GM18511 (cell line): Measurements from ENCODE around the gene MSH3.
A peak's percentile ranks its signal among the peaks of the same experiment; 100 is the strongest.
"Not testable (repeated sequence)": the region's sequence is repeated elsewhere in the genome, so short reads cannot be mapped to it uniquely, and the experiment has no call there.

Experiments
- ATAC-seq: cut with Tn5 transposase; IDR thresholded peaks from one replicate; pipeline ENCODE4 v1.9.1; 2021; ENCODE audit warnings: mild to moderate bottlenecking, moderate library complexity; ENCODE audit not compliant: unreplicated experiment

Gene MSH3

DNA sequence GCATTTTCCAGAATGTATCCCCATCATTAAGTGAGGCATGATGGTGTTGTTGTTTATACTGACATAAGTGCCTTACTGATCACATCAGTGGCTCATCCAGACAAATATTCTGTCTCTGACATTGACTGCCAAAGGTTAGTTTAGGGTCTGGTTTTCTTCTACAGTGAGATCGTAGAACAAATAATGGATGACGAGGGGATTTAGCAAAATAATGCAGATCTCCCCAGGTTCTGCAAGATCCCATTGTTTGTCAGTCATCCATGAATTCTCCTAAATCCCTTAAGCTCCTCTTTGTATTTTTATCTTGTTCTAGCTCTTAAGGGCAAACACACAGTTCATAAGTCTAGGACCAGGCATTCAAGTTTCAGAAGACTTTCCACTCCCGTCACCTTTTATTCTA lies 93.5 kb downstream of the MSH3 start:
- no peak for ATAC-seq

DNA sequence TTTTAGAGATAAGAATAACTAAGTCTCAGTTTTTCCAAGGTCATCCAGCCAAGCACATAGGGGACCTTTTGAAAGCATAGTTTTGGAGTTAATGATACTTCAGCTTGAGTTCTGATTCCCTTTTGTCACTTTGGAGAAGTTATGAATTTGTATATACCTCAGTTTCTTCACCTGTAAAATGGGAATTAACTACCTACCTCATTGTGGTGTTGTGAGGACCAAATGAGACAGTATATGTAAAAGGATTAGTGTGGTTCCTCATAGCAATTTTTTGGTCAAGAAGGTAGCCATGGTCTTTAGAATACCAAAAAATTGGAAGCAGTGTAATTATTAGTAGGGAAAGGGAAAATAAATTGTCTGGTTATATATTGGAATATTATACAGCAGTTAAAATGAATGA lies 98.0 kb downstream of the MSH3 start:
- ATAC-seq: no peak

DNA sequence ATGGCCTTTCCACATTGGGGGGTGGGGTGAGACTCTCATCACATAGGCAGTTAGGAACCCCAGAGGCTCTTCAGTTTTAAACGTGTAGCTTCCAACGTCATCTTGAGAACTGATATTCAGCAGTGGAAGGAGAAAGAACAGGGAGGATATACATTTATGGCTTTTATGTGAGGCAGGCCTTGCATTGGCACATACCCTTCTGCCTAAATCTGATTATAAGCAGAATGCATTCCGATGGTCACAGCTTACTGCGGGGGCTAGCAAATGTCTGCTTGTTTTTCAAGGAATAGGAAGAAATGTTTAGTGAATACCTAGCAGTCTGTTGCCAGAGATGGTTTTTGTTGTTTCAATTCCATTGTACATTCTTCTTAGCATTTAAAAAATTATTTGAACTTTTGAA lies 99.3 kb downstream of the MSH3 start:
- ATAC-seq: no peak

DNA sequence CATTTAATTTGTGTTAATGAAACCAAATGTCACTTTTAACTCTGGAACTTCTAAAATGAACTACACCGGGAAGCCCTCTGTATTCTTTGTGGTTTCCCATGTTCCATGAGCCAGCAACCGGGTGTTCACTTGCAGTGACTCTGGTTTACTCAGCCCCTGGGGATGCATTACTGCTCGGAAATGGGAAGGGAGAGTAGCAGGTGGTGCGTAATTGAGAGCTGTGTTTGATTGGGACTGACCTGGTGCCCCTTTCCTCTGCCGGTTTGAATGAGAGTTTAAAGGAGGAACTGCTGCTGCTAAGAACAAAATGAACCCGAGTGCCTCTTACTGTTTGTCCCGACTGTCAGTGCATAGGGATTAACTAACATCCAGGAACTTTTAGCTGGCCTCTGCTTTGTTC lies 100.4 kb downstream of the MSH3 start:
- peak; percentile 39 for ATAC-seq

DNA sequence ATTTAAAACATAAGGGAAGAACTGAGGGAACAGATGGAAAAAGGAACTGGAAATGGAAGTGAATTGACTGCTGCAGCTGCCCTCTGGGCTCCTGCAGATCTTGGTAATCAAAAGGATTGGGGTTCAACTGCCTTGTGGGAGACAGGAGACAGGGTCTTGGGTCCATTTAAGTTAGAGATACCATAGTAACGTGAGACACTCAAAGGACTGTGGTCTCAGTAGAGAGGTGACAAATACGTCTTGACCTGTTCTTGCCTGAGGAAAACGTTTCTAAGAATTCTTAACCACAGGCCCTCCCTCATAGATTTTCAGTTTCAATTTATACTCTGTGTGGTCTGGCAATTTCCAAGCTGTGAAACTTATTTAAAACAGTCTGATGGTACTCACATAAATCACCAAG lies 101.2 kb downstream of the MSH3 start:
- peak; percentile 99 for ATAC-seq

DNA sequence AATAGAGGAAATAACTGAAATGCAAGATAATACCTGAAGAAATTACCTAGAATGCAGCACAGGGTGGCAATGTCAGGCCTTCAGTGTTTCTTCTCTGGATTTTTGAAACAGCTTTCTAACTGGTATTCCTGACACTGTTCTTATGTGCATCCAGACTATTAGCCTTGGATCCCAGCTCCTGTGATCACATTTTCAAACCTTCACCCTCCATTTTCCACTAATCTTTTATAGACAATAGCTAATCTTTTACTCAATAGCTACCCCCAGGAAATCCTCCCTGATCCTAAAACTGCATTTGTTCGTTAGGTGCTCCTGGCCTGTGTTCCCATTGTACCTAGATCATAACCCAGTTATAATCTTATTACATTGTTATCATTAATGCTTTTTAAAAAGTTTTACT lies 101.8 kb downstream of the MSH3 start:
- ATAC-seq: no peak

DNA sequence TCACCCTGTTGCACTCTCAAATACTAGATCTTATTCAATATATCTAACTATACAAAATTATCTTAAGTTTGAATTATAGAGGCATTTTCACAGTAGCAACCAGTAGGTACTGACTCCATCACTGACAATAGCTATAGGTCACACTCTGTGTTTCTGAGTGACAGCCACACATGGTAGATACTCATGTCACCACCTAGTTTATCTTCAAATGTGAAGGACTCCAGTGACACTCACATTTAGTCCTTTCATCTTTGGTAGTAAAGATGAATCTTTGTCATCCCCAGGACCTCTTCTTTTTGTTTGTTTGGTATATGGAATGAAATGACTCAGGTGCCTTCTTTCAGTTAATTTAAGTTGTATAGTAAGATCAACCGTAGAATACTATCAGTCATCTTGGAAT lies 102.8 kb downstream of the MSH3 start:
- ATAC-seq: no peak

DNA sequence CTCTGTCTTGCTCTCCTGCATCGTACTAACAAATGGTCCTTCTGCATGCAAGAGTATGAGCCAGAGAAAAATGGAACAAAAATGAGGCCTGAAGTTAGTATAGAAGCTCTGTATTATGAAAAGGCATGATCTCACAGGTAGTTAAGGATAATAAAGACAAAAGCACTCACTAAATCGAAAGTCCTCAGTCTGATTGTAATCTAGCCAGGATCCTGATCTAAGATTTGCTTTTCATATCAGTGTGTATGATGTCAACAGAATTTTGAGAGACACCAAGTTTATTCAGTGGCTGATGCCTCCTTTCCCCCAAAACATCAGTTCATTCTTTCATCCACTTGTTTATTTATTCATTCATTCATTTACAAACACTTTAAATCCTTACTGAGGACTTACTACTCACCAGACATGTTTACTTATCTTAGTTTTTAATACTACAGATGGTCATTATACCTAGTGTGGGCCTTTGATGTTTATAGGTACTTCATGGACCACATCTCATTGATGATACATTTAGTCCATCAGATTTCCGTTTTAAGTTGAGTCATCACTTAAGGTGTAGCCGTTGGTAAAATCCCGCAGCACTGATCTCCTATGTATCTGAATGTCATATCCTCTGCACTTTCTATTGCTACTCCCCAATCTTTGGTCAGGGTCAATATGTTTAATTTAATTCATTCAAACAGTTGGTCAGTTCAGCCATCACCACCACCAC lies 105.6 kb downstream of the MSH3 start:
- ATAC-seq: no peak

DNA sequence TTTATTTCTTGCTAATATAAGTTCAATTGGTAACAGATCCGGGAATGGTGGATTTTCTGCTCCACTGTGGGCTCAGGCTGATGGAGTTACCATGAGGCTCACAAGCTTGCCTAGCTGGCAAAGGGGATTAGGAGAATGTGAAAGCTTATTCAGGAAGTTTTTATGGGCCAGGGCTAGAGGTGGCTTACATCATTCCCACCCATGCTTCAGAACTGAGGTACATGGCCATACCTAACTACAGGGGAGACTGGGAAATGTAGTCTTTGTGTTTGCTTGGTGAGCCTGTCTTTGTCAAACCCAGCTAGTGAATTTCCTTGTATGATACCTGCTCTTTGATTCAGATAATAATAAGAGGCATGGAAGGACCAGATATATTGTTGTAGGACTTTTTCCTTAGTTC lies 106.2 kb downstream of the MSH3 start:
- ATAC-seq: no peak

DNA sequence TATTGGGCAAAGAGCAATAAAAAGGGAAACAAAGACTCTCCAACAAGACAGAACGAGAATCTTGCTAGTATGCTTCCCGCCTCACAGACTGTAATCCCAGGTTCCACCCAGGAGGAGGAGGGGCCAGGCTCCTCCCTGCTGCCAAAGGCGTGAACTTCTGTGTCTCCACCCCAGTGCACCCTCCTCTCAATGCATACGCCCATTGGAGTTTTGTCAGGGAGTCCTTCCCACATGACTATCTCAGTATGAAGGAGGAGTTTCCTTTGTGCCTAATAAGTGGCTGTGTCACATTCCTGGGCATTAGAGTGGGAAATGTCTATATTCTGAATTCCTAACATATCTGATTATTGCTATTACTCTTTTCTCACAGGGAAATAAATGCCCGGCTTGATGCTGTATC lies 106.7 kb downstream of the MSH3 start:
- no peak for ATAC-seq

DNA sequence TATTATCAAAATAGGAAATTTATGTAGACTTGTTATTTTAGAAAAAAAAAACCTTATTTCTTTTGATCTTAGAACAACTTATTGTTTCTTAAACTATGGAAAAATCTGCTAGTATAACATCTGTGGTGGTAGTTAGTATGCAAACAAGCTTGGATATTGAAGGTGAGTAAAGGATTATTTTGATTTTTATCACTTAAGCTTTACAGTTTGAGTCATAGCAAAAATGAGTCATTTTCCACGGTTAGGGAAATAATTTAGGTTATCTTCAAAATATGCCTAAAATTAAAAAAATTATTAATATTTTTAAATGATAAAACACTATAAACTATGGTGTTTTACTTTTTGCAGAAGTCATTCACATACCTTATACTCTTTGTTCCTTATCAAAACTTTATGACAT lies 107.5 kb downstream of the MSH3 start:
- no peak for ATAC-seq

DNA sequence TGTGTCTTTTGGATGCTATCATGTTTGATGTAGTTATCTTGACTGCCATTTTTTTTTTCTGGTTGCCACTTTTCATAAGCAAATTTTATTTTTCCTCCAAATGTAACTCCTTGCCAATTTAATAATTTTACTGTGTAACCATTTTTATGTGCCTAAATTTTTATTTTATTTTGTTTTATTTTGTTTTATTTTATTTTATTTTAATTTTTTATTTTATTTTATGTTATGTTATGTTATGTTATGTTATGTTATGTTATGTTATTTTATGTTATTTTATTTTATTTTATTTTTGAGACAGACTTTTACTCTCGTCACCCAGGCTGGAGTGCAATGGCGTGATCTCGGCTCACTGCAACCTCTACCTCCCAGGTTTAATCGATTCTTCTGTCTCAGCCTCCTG lies 108.1 kb downstream of the MSH3 start:
- ATAC-seq: no peak

DNA sequence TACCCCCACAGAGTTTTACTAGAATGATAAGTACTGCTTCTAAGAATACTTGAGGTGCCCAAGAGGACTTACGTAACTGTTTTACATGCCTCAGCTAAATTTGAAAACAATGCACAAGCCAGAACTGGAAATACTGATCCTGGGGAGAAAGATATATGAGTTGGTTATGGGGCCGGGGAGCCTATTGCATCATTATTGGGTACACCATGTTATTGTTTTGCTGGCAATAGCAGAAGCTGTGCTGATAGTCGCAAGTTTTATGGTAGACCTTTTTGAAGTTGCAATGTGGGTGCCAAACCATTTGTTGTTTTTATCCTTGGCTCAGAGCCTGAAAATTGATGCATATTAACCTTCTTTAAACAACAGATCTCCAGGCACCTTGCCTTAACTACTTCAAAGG lies 108.8 kb downstream of the MSH3 start:
- ATAC-seq: no peak

DNA sequence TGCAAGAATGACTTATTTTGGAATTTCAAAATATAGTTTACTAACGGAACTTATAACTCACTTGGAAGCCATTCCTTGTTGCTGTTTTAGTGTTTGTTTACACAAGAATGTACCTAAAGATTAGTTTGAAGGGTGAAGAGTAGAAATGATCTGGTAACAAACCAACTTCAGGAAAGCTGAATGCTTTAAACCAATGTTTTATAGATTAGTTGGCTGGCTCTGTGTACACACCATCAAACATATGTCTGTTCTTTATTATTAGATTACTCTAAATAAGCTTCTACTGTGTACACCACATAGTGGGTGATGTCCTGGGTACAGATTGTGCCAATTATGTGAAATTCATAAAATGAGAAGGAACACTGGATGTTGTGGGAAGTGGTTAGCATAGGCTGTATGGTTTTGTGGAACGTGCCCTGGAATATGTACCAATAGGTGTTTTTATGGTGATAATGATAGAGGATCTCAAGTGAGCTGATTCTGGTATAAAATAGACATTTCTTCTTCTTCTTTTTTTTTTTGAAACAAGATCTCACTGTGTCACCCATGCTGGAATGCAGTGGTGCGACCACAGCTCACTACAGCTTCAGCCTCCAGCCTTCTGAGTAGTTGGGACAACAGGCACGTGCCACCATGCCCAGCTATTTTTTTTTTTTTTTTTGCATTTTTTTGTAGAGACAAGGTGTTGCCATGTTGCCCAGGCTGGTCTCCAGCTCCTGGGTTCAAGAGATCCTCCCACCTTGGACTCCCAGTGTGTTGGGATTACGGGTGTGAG lies 109.6 kb downstream of the MSH3 start:
- no peak for ATAC-seq

DNA sequence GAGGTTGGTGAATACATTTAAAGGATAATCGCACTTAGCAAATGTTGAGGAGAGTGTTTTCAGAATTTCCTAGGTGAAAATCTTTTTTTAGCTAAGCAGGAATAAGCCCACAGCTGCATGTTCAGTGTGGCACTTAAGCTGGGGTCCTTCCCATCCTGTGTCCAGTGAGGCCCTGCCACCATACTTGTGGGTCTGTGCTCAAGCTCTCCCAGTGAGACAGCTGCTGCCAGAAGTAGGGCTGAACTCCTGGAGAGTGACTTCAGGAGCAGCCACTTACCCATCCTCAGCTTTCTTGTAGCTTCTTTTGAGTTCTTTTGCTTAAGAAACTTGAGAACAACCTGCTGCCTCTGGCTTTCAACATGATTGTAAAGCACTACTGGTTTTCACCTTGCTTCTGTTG lies 110.3 kb downstream of the MSH3 start:
- ATAC-seq: no peak

DNA sequence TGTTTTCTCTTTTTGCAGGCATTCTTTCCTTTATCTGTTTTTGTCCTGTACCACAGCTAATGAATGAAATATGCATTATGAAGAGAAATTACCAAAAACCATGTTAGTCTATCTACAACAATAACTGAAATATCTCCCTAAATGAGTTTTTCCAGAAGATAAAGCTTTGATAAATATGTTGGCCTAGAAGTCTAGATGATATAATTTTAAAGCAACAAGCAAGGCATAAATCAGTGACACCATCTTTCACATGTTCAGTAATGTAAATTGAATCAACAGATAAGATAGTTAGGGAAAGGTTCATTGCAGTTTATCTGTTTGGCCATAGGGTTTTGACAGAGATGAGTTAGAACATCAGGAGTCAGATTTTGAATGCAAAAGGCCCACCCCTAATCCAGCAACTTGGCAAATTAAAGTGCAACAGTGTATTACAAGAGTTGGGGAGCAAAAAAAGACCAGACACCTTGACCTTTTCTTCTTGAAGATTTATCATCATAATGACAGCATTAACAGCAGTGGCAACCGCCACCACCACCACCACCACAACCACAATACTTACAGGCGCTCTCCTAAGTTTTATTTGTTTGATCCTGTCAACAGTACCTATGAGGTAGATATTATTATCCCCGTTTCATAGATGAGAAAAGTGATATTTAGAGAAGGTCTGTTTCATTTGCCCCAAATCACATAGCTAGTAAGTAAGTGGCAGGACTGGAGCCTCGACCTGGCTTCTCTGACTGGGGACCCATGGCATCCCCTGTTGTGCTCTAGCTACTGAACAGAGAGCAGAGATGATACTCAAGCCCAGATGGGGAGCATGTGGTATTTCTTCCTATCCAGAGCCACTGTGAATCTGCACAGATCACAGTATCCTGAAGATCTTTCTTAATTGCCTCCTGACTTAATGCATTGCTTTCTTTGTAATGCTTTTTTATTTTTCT lies 123.2 kb downstream of the MSH3 start:
- no peak for ATAC-seq

DNA sequence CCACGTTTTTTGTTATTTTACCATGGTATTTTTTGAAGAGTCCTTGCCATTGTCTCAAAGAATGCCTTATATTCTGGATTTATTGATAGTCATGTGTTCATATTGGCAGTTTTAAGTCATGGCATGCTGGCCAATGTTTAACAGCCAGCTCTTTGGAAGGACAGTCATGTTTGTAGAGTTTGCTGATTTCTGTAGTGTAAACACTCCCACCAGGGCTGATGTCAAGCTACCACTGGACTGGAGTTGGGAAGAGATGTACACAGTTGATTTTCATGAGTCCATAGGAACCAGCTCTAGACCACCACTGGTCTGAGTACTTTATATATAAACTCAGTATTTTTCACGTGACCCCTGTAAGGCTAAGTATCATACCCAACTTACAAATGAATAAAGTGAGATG lies 125.6 kb downstream of the MSH3 start:
- ATAC-seq: no peak

DNA sequence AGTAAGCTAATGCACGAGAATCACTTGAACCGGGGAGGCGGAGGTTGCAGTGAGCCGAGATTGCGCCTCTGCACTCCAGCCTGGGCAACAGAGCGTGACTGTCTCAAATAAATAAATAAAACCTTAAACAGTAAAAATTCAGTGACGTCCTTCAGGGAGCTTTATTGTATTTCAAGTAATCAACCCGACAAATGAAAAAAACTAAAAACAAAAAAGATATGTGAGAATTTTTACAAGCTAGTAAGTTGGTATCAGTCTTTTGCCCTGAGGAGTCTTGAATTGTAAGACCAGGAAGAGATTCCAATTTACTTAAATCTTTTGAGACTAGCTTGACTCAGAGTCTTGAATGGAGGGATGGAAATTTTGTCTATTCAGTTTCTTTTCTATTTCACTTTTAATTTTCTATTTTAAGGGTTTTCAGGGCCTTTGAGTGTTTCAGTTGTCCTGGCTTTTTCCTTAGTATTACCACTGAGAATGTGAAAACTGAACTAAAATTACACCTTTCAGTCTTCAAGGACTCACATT lies 126.4 kb downstream of the MSH3 start:
- no peak for ATAC-seq

DNA sequence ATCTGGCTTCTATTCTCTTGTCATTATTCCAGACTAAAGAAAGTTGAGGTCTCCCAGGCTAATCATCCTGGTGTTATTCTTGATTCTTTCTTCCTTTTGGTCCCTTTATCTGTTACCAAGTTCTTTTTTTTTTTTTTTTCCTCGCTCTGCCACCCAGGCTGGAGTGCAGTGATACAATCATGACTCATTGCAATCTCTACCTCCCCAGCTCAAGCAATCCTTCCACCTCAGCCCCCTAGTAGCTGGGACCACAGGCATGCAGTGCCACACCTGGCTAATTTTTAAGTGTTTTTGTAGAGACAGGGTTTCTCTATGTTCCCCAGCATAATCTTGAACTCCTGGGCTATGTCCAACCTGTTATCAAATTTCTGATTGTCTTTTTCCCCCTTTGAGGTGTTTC lies 126.9 kb downstream of the MSH3 start:
- ATAC-seq: no peak

DNA sequence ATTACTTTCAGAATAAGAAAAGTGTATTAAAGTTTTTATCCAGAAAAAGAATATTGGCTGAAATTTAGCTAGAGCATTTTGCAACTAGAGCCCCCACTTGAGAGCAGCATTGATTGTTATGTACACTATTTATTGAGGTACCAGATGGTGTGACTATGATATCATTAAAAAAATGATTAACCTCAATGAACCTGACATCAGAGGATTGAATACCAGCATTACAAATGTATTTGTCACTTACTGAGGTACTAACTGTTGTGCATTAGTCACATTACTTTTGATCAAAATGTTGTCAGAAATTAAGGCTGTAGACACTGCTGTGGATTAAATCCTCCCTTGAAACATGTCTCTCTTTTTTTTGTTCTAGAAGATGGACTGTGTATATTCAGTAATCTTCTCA lies 128.2 kb downstream of the MSH3 start:
- ATAC-seq: no peak

DNA sequence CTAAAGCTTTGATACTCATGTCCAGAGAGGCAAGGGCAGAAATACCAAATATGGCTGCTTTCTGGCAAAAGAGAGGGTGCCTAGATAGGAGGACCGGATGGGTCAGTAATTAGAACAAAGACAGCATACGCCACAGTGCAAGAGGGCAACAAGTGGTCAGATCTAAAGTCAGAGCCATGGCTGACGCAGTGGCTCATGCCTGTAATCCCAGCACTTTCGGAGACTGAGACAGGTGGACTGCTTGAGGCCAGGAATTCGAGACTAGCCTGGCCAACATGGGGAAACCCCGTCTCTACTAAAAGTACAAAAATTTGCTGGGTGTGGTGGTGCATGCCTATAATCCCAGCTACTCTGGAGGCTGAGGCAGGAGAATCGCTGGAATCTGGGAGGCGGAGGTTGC lies 129.3 kb downstream of the MSH3 start:
- ATAC-seq: not testable (repeated sequence)
